ENCODE measurements around the gene BAAT.
"Not testable (repeated sequence)": the region's sequence is repeated elsewhere in the genome, so short reads cannot be mapped to it uniquely, and the experiment has no call there.

The BAAT gene

GRCh38 chr9:101332362-101332761, 52.4 kb downstream of the BAAT start:
- no peaks in the 10 kb centered on the region for H3K4me1 Mint-ChIP-seq
- no peaks in the 10 kb centered on the region for H3K27me3 Mint-ChIP-seq (ENCODE audit: low read depth)
- H3K4me3 Mint-ChIP-seq = no peak overlapping the region
- H3K36me3 Mint-ChIP-seq (ENCODE audit: low read depth) = no peaks in the 10 kb centered on the region
- no peak overlapping the region for H3K27ac Mint-ChIP-seq
- TF ChIP-seq, protein P1, sequence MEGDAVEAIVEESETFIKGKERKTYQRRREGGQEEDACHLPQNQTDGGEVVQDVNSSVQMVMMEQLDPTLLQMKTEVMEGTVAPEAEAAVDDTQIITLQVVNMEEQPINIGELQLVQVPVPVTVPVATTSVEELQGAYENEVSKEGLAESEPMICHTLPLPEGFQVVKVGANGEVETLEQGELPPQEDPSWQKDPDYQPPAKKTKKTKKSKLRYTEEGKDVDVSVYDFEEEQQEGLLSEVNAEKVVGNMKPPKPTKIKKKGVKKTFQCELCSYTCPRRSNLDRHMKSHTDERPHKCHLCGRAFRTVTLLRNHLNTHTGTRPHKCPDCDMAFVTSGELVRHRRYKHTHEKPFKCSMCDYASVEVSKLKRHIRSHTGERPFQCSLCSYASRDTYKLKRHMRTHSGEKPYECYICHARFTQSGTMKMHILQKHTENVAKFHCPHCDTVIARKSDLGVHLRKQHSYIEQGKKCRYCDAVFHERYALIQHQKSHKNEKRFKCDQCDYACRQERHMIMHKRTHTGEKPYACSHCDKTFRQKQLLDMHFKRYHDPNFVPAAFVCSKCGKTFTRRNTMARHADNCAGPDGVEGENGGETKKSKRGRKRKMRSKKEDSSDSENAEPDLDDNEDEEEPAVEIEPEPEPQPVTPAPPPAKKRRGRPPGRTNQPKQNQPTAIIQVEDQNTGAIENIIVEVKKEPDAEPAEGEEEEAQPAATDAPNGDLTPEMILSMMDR (IDR thresholded peaks at IDR 0.05; ENCODE audit: unreplicated experiment in 3 of 3) = no peak
- H3K9me3 Mint-ChIP-seq = peaks cover 1% of the 10 kb centered on the region

GRCh38 chr9:101327422-101327909, 57.3 kb downstream of the BAAT start:
- not testable (repeated sequence) for H3K27me3 Mint-ChIP-seq (ENCODE audit: low read depth); H3K27ac Mint-ChIP-seq; H3K4me1 Mint-ChIP-seq; H3K36me3 Mint-ChIP-seq (ENCODE audit: low read depth); H3K4me3 Mint-ChIP-seq; H3K9me3 Mint-ChIP-seq

GRCh38 chr9:101326501-101326900, 58.3 kb downstream of the BAAT start:
- no peaks in the 10 kb centered on the region for H3K4me1 Mint-ChIP-seq
- H3K27me3 Mint-ChIP-seq (ENCODE audit: low read depth) = no peaks in the 10 kb centered on the region
- H3K36me3 Mint-ChIP-seq (ENCODE audit: low read depth) = no peaks in the 10 kb centered on the region
- TF ChIP-seq, protein P1 (IDR thresholded peaks at IDR 0.05; ENCODE audit: unreplicated experiment in 3 of 3) = no peak
- peaks cover 5% of the 10 kb centered on the region for H3K9me3 Mint-ChIP-seq
- no peak overlapping the region for H3K27ac Mint-ChIP-seq
- H3K4me3 Mint-ChIP-seq = no peak overlapping the region

DNA sequence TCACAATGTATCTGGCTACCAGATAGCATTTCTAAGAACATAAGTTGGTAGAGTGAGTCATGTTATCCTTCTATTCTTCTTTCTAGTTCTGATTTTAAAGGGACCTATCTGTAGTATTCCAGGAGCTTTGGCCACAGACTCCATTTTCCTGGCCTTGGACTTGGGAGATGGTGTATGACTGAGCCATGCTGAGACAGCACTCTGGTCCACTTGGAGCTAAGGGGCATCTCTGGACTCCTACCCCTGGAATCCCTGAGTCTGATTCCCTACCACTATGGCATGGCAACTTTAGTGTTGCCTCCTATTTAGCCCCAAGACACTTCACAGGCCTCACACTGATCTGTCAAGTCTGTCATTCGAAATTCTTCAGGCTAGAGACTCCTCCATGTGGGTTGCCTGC, 58.8 kb downstream of the BAAT start:
- Mint-ChIP-seq H3K27ac (no peak overlapping the region), H3K4me3 (no peak overlapping the region), H3K4me1 (no peaks in the 10 kb centered on the region), H3K36me3 (ENCODE audit: low read depth) (no peaks in the 10 kb centered on the region), H3K27me3 (ENCODE audit: low read depth) (no peaks in the 10 kb centered on the region), H3K9me3 (peaks cover 5% of the 10 kb centered on the region)
- TF ChIP-seq, protein P1 (IDR thresholded peaks at IDR 0.05; ENCODE audit: unreplicated experiment in 3 of 3) = no peak

GRCh38 chr9:101325053-101325452, 59.8 kb downstream of the BAAT start:
- no peaks in the 10 kb centered on the region for H3K27me3 Mint-ChIP-seq (ENCODE audit: low read depth)
- H3K36me3 Mint-ChIP-seq (ENCODE audit: low read depth) = no peaks in the 10 kb centered on the region
- TF ChIP-seq, protein P1 (IDR thresholded peaks at IDR 0.05; ENCODE audit: unreplicated experiment in 3 of 3) = no peak
- H3K27ac Mint-ChIP-seq = peak overlapping the region in 2 of 3 experiments; percentile 53 to 63
- H3K4me1 Mint-ChIP-seq = no peaks in the 10 kb centered on the region
- peaks cover 5% of the 10 kb centered on the region for H3K9me3 Mint-ChIP-seq
- no peak overlapping the region for H3K4me3 Mint-ChIP-seq

DNA sequence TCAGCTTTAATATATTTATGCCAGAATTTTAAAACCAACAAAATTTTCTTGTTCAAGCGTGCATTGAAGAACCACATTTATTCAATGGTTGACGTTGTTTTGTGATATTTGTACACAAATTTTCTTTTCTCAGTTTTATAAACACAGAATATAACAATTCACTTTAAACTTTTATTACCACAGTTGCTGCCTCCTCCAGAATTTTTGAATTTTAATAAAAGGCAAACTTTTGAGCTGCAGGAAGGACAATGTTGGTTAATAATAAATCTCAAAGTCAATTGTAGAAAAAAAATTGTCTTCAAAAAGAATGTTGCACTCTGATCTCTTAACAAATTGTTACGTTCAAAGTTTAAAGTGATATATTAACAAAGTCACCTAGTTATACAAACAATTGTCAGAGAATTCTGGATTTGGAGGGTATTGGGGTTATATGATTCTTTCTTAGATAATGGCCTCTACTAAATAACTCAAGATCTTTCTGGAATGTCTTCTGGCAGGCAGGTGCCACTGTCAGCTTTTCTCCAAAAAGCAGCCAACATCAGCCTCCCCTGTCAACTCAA, 60.5 kb downstream of the BAAT start:
- H3K27me3 Mint-ChIP-seq (ENCODE audit: low read depth) = no peaks in the 10 kb centered on the region
- H3K27ac Mint-ChIP-seq = peak overlapping the region; percentile 11 to 63 (median 53)
- TF ChIP-seq, protein P1 (IDR thresholded peaks at IDR 0.05; ENCODE audit: unreplicated experiment in 3 of 3) = no peak
- no peak overlapping the region for H3K4me3 Mint-ChIP-seq
- H3K9me3 Mint-ChIP-seq = peaks cover 5% of the 10 kb centered on the region
- H3K36me3 Mint-ChIP-seq (ENCODE audit: low read depth) = no peaks in the 10 kb centered on the region
- H3K4me1 Mint-ChIP-seq = no peaks in the 10 kb centered on the region
